HG02763 (cell line): ENCODE results near the gene ATP2A3.

Experiments used
- ATAC-seq: cut with Tn5 transposase; IDR thresholded peaks from one replicate; pipeline ENCODE4 v1.9.1; 2021; ENCODE audit warnings: mild to moderate bottlenecking, moderate library complexity; ENCODE audit not compliant: unreplicated experiment

Gene ATP2A3

GRCh38 chr17:3929764-3930163 is 34.5 kb downstream of the ATP2A3 start:
- ATAC-seq = no peak

- ATAC-seq = no peak
Observed at GRCh38 chr17:3929181-3929580, 35.1 kb downstream of the ATP2A3 start.

- no peak for ATAC-seq
Observed at GRCh38 chr17:3928406-3928805, 35.8 kb downstream of the ATP2A3 start.

GRCh38 chr17:3927628-3928340 is 36.5 kb downstream of the ATP2A3 start:
- ATAC-seq = no peak

- ATAC-seq = no peak
Observed at GRCh38 chr17:3926860-3927627, 37.2 kb downstream of the ATP2A3 start.

- no peak for ATAC-seq
Observed at GRCh38 chr17:3925684-3926485, 38.4 kb downstream of the ATP2A3 start.

- no peak for ATAC-seq
Observed at GRCh38 chr17:3924512-3925350, 39.5 kb downstream of the ATP2A3 start.

- no peak for ATAC-seq
Observed at GRCh38 chr17:3923466-3924190, 40.6 kb downstream of the ATP2A3 start.

- ATAC-seq = no peak
Observed at GRCh38 chr17:3922765-3923164, 41.5 kb downstream of the ATP2A3 start.

GRCh38 chr17:3921502-3922319 is 42.5 kb downstream of the ATP2A3 start:
- ATAC-seq = no peak

- ATAC-seq = no peak
Observed at GRCh38 chr17:3921006-3921405, 43.2 kb downstream of the ATP2A3 start.

GRCh38 chr17:3919123-3919624 is 45.1 kb downstream of the ATP2A3 start:
- ATAC-seq = no peak

GRCh38 chr17:3918372-3919122 is 45.7 kb downstream of the ATP2A3 start:
- no peak for ATAC-seq

- ATAC-seq = no peak
Observed at GRCh38 chr17:3917391-3917931, 46.8 kb downstream of the ATP2A3 start.

GRCh38 chr17:3916825-3917224 is 47.4 kb downstream of the ATP2A3 start:
- ATAC-seq = no peak

GRCh38 chr17:3915995-3916696 is 48.1 kb downstream of the ATP2A3 start, which contains the start of gene P2RX1:
TSS of gene P2RX1 (minus strand) at chr17:3916465. CDS start at chr17:3916225, 240 bp downstream.
- ATAC-seq = no peak

- ATAC-seq = no peak
Observed at GRCh38 chr17:3915581-3915994, 48.6 kb downstream of the ATP2A3 start.
